ENCODE measurements around the gene OR13C3.
"Not testable (repeated sequence)": the region's sequence is repeated elsewhere in the genome, so short reads cannot be mapped to it uniquely, and the experiment has no call there.

Gene OR13C3

GRCh38 chr9:104536756-104537155 is at the start of gene OR13C3:
OR13C3 (minus strand) TSS chr9:104536856; CDS start chr9:104536723, 133 bp downstream.
- no peak for DNase-seq (ENCODE audit: low read depth in 2 of 2)

GRCh38 chr9:104580562-104580961 is 43.9 kb upstream of the OR13C3 start:
- no peak for DNase-seq (ENCODE audit: low read depth in 2 of 2)

GRCh38 chr9:104577263-104577662 is 40.6 kb upstream of the OR13C3 start:
- DNase-seq (ENCODE audit: low read depth in 2 of 2) = no peak

GRCh38 chr9:104575456-104575855 is 38.8 kb upstream of the OR13C3 start:
- no peak for DNase-seq (ENCODE audit: low read depth in 2 of 2)

- DNase-seq (ENCODE audit: low read depth in 2 of 2) = no peak
These were observed 36.0 kb upstream of the OR13C3 start for GRCh38 chr9:104572612-104573011.

GRCh38 chr9:104568868-104569267 is 32.2 kb upstream of the OR13C3 start, which contains the start of gene OR13C8:
OR13C8 (plus strand) TSS chr9:104569168; CDS start chr9:104569168, 0 bp downstream.
- no peak for DNase-seq (ENCODE audit: low read depth in 2 of 2)

GRCh38 chr9:104564358-104564757 is 27.7 kb upstream of the OR13C3 start:
- no peak for DNase-seq (ENCODE audit: low read depth in 2 of 2)

GRCh38 chr9:104556830-104557634 is 20.4 kb upstream of the OR13C3 start:
- DNase-seq (ENCODE audit: low read depth in 2 of 2) = no peak

GRCh38 chr9:104555521-104555920 is 18.9 kb upstream of the OR13C3 start:
- no peak for DNase-seq (ENCODE audit: low read depth in 2 of 2)

- no peak for DNase-seq (ENCODE audit: low read depth in 2 of 2)
These were observed 16.6 kb upstream of the OR13C3 start for GRCh38 chr9:104553261-104553660.

GRCh38 chr9:104544644-104545043 is 8.0 kb upstream of the OR13C3 start:
- DNase-seq (ENCODE audit: low read depth in 2 of 2) = no peak

- no peak for DNase-seq (ENCODE audit: low read depth in 2 of 2)
These were observed 2.6 kb upstream of the OR13C3 start for GRCh38 chr9:104539275-104539674.

- no peak for DNase-seq (ENCODE audit: low read depth in 2 of 2)
These were observed 9.5 kb downstream of the OR13C3 start, which contains the start of gene OR13C4 for GRCh38 chr9:104527109-104527508. OR13C4 (minus strand) TSS chr9:104527209; CDS start chr9:104527209, 0 bp downstream.

GRCh38 chr9:104520241-104520640 is 16.4 kb downstream of the OR13C3 start:
- not testable (repeated sequence) for DNase-seq (ENCODE audit: low read depth in 2 of 2)

GRCh38 chr9:104514901-104515300 is 21.8 kb downstream of the OR13C3 start:
- no peak for DNase-seq (ENCODE audit: low read depth in 2 of 2)

GRCh38 chr9:104506565-104506964 is 30.1 kb downstream of the OR13C3 start:
- no peak for DNase-seq (ENCODE audit: low read depth in 2 of 2)

GRCh38 chr9:104503963-104504362 is 32.7 kb downstream of the OR13C3 start, which contains the start of gene OR13F1:
OR13F1 (plus strand) TSS chr9:104504263; CDS start chr9:104504263, 0 bp downstream.
- no peak for DNase-seq (ENCODE audit: low read depth in 2 of 2)

GRCh38 chr9:104503440-104503839 is 33.2 kb downstream of the OR13C3 start:
- no peak for DNase-seq (ENCODE audit: low read depth in 2 of 2)

- no peak for DNase-seq (ENCODE audit: low read depth in 2 of 2)
These were observed 41.8 kb downstream of the OR13C3 start for GRCh38 chr9:104494808-104495207.

Data from stimulated activated CD4-positive, alpha-beta T cell treated with anti-CD3 and anti-CD28 coated beads, Interleukin-4, amount 100 ng/mL, for 48 hours (primary cell).